GM18870 (cell line): ENCODE data around the gene PLXNB1.

Experiments used
- ATAC-seq: cut with Tn5 transposase; IDR thresholded peaks from one replicate; pipeline ENCODE4 v1.9.1; 2021; ENCODE audit warnings: moderate library complexity; ENCODE audit not compliant: unreplicated experiment

The PLXNB1 gene

DNA sequence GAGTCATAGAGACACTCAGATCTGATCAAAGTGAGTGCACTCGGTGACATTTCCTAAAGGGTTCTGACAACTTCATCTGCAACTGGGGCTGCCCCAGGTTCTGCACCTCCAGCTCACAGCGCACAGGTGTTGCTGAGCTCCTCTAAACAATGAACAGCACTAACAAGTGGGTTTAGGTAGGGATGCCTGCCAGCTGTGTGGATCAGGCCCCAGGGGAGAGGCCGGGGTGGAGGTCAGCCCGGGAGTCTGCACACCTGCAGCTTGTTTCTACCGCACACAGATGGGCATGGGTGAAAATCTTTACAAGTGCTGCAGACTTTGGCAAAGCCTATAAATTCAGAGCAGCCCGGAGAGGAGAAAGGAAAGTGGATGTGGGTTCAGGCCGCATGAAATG lies 57.5 kb downstream of the PLXNB1 start:
- ATAC-seq, result no peak

DNA sequence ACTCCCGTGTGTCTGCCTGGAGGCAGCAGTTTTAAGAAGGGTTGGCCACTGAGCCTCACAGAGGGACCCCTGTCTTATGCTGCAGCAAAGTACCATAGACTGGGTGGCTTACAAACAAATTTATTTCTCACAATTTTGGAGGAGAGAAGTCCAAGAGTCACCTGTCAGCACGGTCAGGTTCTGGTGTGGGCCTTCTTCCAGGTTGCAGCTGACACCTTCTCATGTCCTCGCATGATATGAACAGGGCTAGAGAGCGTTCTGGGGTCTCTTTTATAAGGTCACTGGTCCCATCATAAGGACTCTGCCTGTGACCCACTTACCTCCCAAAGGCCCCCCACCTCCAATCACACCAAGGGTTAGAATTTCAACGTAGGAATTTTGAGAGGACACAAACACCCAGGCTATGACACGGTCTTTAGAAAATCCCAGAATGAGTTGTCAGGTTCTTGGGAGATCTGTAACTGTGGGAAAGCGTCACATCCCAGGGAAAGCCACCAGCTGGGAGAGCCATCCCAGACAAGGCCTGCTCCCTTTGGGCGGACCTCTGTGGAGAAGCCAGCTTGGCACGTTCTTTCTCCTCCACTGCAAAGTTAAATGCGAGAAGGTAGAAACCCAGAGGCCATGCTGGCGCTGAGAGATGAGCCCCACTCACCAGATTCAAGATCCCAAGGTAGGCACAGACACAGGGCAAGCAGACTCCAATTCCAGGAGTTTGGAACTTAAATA lies 58.1 kb downstream of the PLXNB1 start, which contains the start of gene FBXW12:
Gene FBXW12 (plus strand): TSS at position 569 of the 726 bp plus-strand sequence. CDS start 549 bp downstream, outside the sequence.
- no peak for ATAC-seq

DNA sequence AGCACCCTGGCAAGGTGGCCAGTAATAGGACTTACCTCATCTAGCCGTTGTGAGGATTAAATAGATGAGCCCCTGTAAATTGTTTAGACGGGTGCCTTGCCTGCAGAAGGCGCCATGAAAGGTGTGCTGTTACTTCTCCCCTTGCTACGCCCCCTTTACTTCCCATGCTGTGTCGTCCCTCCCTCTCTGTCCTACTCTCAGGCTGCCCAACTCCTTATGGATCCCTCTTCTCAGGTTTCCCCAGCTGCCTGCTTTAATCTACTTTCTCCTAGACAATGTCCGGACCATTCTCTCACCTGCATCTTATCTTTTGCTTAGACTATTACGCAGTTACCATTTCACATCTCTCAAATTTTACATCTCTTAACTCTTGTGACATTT lies 59.6 kb downstream of the PLXNB1 start:
- no peak for ATAC-seq

DNA sequence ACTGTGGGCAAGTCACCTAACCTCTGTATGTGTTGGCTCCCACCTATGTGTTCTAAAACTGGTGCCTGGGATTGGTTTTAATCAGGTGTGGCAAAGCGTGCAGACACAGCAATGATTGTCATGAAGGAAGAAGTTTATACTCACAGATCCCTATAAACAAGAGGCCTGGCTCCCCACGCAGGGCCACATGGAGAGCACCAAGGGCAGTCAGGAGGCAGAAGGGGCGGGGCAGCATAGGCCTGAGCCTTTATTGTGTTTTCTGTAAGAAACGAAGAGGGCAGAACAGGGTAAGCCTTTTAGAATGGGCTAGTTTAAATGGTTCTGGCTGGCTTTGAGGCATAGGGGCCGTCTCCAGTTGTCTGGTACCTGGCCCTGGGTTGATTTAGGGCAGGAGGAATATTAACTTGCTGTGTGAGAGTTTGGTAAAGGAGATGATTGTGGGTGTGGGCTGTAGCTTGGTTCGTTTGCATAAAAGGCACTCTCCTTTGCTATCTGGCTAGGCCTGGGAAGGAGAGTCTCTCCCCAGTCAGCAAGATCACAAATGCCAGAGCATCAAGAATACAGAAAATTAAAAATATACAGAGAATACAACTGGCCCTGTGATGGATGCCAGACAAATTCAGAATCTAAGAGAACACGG lies 60.1 kb downstream of the PLXNB1 start:
- no peak for ATAC-seq

DNA sequence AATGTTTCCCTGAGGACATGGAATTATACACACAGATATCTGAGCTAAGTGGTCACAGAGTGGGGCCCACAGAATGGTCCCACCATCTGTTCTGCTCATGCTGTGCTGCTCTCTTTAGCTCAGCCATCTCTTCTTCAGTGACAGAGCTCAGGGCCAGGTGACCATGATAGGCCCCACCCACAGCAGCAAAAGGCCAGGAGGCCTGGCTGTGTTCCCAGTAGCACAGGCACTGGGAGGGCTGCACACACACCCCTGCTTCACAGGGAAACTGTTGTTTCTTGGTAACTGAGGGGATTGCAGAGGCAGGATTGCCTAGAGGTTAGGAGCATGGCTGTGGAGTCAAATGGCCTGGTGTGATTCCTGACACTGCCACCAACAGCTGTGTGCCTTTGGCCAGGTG lies 62.7 kb downstream of the PLXNB1 start:
- no peak for ATAC-seq

DNA sequence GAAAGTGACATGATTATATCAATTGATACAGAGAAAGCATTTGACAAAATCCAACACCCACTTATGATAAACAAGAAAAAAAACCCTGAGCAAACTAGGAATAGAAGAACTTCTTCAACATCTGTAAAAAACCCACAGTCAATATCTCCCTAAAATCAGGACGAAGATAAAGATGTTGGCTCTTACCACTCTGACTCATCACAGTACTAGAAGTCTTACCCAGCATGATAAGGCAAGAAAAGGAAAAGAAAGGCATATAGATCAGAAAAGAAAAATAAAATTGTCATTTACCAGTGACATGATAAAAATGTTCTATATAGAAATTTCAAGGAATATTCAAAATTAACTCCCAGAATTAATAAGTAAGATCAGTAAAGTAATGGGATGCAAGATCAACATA lies 65.0 kb downstream of the PLXNB1 start:
- ATAC-seq, result no peak

DNA sequence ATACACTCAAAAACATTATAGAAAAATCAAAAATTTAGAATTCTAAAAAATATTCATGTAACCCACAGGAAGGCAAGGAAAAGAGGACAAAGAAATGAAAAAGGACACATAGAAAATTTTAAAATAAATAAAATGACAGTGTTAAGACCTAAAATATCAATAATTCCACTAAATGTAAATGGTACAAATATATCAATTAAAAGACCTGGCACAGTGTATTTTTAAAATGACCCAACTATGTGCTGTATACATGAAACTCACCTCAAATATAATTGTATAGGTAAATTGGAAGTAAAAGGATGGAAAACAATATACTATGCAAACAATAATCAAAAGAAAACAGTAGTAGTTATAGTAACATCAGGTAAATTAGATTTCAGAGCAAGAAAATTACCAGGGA lies 68.0 kb downstream of the PLXNB1 start:
- ATAC-seq, result no peak

DNA sequence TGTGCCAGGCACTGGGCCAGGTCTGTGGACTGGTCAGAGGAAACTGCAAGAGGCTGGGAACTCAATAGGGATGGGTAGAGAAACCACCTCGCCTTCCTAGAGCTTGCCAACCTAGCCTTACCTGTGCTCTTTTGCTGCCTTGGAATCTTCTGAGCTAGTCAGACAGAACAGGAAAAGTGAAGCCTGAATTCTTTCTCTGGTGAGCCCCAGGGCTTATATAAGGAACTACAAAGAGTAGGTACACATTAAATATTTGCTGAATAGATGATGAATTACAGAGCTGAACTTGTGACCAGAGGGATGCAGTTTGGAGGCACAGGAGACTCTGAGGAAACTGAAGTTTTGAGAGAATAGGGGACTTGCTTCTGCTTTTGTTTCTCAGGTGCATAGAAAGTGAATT lies 73.5 kb downstream of the PLXNB1 start:
- ATAC-seq, result no peak

DNA sequence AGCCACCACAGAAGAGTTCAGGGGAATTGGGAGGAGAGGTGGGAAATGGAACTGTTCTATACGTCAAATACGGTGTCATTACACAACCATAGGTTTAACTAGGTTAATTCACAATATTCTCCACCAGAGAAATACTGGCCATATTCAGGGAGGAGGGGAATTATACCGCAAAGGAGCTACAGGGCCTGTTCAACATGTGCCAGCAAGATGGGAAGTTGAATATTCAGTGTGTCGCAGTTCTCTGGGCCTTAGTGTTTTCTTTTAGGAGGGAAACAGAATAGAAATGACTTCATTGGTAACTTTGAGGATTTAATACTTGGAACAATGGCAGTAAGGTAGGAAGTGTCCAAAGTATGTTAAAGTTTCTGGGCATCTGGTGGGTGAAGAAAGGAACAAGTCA lies 75.9 kb downstream of the PLXNB1 start:
- no peak for ATAC-seq
